H9 (cell line): ENCODE data around the gene PPIL6. TPM values are rescaled to one million over a fixed set of nuclear protein-coding genes. Genes with fewer than 3 reads are reported as not detected.

ENCODE experiments used
- DNase-seq: peaks from one replicate; pipeline ENCODE4 v3.0.0-alpha.2; 2017
- H2AFZ ChIP-seq: one replicate; pipeline ENCODE4 v1.6.1; 2013; ENCODE audit warnings: mild to moderate bottlenecking, low read length, control low read depth, moderate library complexity
- H2AK5ac ChIP-seq: 2 replicates; pipeline ENCODE4 v1.6.1; 2013; ENCODE audit warnings: low read length, control low read depth, mixed read lengths; ENCODE audit not compliant: insufficient read length
- H2BK120ac ChIP-seq: one replicate; pipeline ENCODE4 v1.6.1; 2013; ENCODE audit warnings: low read depth, mild to moderate bottlenecking, low read length, control low read depth, inconsistent platforms; ENCODE audit not compliant: poor library complexity, severe bottlenecking
- H2BK12ac ChIP-seq: 2 replicates; pipeline ENCODE4 v1.6.1; 2013; ENCODE audit warnings: low read length, control low read depth, mixed read lengths, low read depth; ENCODE audit not compliant: insufficient read length
- H2BK15ac ChIP-seq: 2 replicates; pipeline ENCODE4 v1.6.1; 2013; ENCODE audit warnings: low read depth, low read length, control low read depth
- H2BK20ac ChIP-seq: one replicate; pipeline ENCODE4 v1.6.1; 2013; ENCODE audit warnings: low read depth, mild to moderate bottlenecking, low read length, control low read depth, inconsistent platforms; ENCODE audit not compliant: poor library complexity, severe bottlenecking
- H2BK5ac ChIP-seq: 2 replicates; pipeline ENCODE4 v1.6.1; 2013; ENCODE audit warnings: low read length, control low read depth, mixed read lengths; ENCODE audit not compliant: insufficient read length
- H3K14ac ChIP-seq: 2 replicates; pipeline ENCODE4 v1.6.1; 2013; ENCODE audit warnings: low read length, control low read depth; ENCODE audit not compliant: insufficient read depth
- H3K18ac ChIP-seq: 2 replicates; pipeline ENCODE4 v1.6.1; 2013; ENCODE audit warnings: low read depth, mild to moderate bottlenecking, mixed read lengths, low read length, control low read depth; ENCODE audit not compliant: insufficient read length
- H3K23ac ChIP-seq: 2 replicates; pipeline ENCODE4 v1.6.1; 2013; ENCODE audit warnings: low read length, control low read depth, mixed read lengths, low read depth; ENCODE audit not compliant: insufficient read length
- H3K23me2 ChIP-seq: 2 replicates; pipeline ENCODE4 v1.6.1; 2013; ENCODE audit warnings: low read depth, mild to moderate bottlenecking, mixed read lengths, low read length, control low read depth; ENCODE audit not compliant: insufficient read length, poor library complexity, severe bottlenecking
- H3K27ac ChIP-seq: 2 replicates; pipeline ENCODE4 v1.5.1; 2013; ENCODE audit warnings: low read length, control low read depth, mixed read lengths, low read depth; ENCODE audit not compliant: insufficient read length
- H3K27me3 ChIP-seq: 2 replicates; pipeline ENCODE4 v1.6.1; 2013; ENCODE audit warnings: low read length, control low read depth, inconsistent platforms; ENCODE audit not compliant: insufficient read depth
- H3K4ac ChIP-seq: 2 replicates; pipeline ENCODE4 v1.6.1; 2013; ENCODE audit warnings: low read depth, mild to moderate bottlenecking, control low read depth, inconsistent platforms, low read length, moderate library complexity
- H3K4me1 ChIP-seq: 2 replicates; pipeline ENCODE4 v1.6.1; 2013; ENCODE audit warnings: low read length, control low read depth, inconsistent platforms; ENCODE audit not compliant: insufficient read depth
- H3K4me2 ChIP-seq: 2 replicates; pipeline ENCODE4 v1.6.1; 2013; ENCODE audit warnings: low read length, control low read depth, mixed read lengths; ENCODE audit not compliant: insufficient read length, insufficient read depth
- H3K56ac ChIP-seq: 2 replicates; pipeline ENCODE4 v1.6.1; 2013; ENCODE audit warnings: low read depth, mild to moderate bottlenecking, mixed read lengths, low read length, control low read depth; ENCODE audit not compliant: insufficient read length
- H3K79me1 ChIP-seq: 2 replicates; pipeline ENCODE4 v1.6.1; 2013; ENCODE audit warnings: low read depth, mild to moderate bottlenecking, moderate library complexity, low read length, control low read depth, inconsistent platforms; ENCODE audit not compliant: insufficient read depth, poor library complexity, severe bottlenecking
- H3K79me2 ChIP-seq: 2 replicates; pipeline ENCODE4 v1.6.1; 2013; ENCODE audit warnings: low read length, control low read depth, inconsistent platforms; ENCODE audit not compliant: insufficient read depth
- H3K9ac ChIP-seq: 2 replicates; pipeline ENCODE4 v1.6.1; 2013; ENCODE audit warnings: low read length, control low read depth, mixed read lengths; ENCODE audit not compliant: insufficient read length; ENCODE audit errors: extremely low read depth
- H3K9me3 ChIP-seq: one replicate; pipeline ENCODE4 v1.6.1; 2013; ENCODE audit warnings: low read depth, low read length, inconsistent platforms; ENCODE audit not compliant: control insufficient read depth
- H3T11ph ChIP-seq: one replicate; pipeline ENCODE4 v1.6.1; 2013; ENCODE audit warnings: mild to moderate bottlenecking, low read length, control low read depth, inconsistent platforms
- H4K20me1 ChIP-seq: one replicate; pipeline ENCODE4 v1.6.1; 2013; ENCODE audit not compliant: control insufficient read depth, insufficient read length, insufficient read depth
- H4K5ac ChIP-seq: 2 replicates; pipeline ENCODE4 v1.6.1; 2013; ENCODE audit warnings: low read depth, mild to moderate bottlenecking, mixed read lengths, low read length, control low read depth; ENCODE audit not compliant: insufficient read length
- H4K8ac ChIP-seq: replicated peaks from 2 replicates; pipeline ENCODE4 v1.6.1; 2013; ENCODE audit warnings: low read length, control low read depth, mixed read lengths, low read depth; ENCODE audit not compliant: insufficient read length
- H4K91ac ChIP-seq: 2 replicates; pipeline ENCODE4 v1.6.1; 2013; ENCODE audit warnings: low read depth, mild to moderate bottlenecking, moderate library complexity, mixed read lengths, low read length, control low read depth; ENCODE audit not compliant: insufficient read length
- H3K27ac Mint-ChIP-seq, 3 experiments: 2 replicates in 2 of 3; 3 replicates in 1 of 3; pipeline ENCODE4 v1.8.0; 2020 to 2021; ENCODE audit warnings: mixed read lengths in 3 of 3, mild to moderate bottlenecking in 1 of 3, moderate library complexity in 1 of 3
- H3K27me3 Mint-ChIP-seq: 2 replicates; pipeline ENCODE4 v1.8.0; 2021; ENCODE audit warnings: low read depth, mild to moderate bottlenecking, moderate library complexity, mixed read lengths
- H3K36me3 Mint-ChIP-seq, 3 experiments: 2 replicates in 2 of 3; 3 replicates in 1 of 3; pipeline ENCODE4 v1.8.0; 2020 to 2021; ENCODE audit warnings: low read depth in 3 of 3, mixed read lengths in 3 of 3; ENCODE audit not compliant: insufficient read depth in 1 of 3
- H3K4me1 Mint-ChIP-seq, 2 experiments: 2 replicates each; pipeline ENCODE4 v1.8.0; 2020; ENCODE audit warnings: mixed read lengths in 2 of 2
- H3K4me3 Mint-ChIP-seq, 2 experiments: 2 replicates in 1 of 2; 3 replicates in 1 of 2; pipeline ENCODE4 v1.8.0; 2020 to 2021; ENCODE audit warnings: mild to moderate bottlenecking in 2 of 2, mixed read lengths in 2 of 2, moderate library complexity in 1 of 2
- H3K9me3 Mint-ChIP-seq, 2 experiments: 2 replicates in 1 of 2; 3 replicates in 1 of 2; pipeline ENCODE4 v1.8.0; 2020; ENCODE audit warnings: mild to moderate bottlenecking in 2 of 2, mixed read lengths in 2 of 2, moderate library complexity in 1 of 2
- CTCF ChIP-seq: fragments of 200-600 bp; sonication (generic); conservative IDR thresholded peaks from 3 replicates; pipeline ENCODE4 v1.8.0; 2021; ENCODE audit warnings: antibody characterized with exemption, mild to moderate bottlenecking
- total RNA-seq: library from RNA; stranded (reverse); gene quantifications from 2 replicates; pipeline ENCODE4 v1.2.1, GENCODE V29; 2021

The PPIL6 gene
- total RNA-seq, 1 experiment from 2014 or later, result 1.0 TPM

- no peak overlapping the region for H2BK120ac ChIP-seq
- H3K79me2 ChIP-seq, result no peaks in the 10 kb centered on the region
- H3K4me1 ChIP-seq, result no peaks in the 10 kb centered on the region
- H3T11ph ChIP-seq, result no peak overlapping the region
- DNase-seq, result no peak
- no peak overlapping the region for H2AK5ac ChIP-seq
- no peaks in the 10 kb centered on the region for H3K27me3 ChIP-seq
- H4K5ac ChIP-seq, result no peak overlapping the region
- no peaks in the 10 kb centered on the region for H3K27me3 Mint-ChIP-seq
- H3K4me1 Mint-ChIP-seq, result peaks cover 0 to 4% of the 10 kb centered on the region in 2 experiments; a peak in 3 of 4 replicates
- H3K14ac ChIP-seq, result no peak overlapping the region
- H3K23ac ChIP-seq, result no peak overlapping the region
- H3K27ac Mint-ChIP-seq, result no peak overlapping the region
- H3K4ac ChIP-seq, result no peak overlapping the region
- peaks cover 7% of the 10 kb centered on the region for H3K9me3 ChIP-seq
- no peak overlapping the region for H3K4me3 Mint-ChIP-seq
- no peak overlapping the region for H4K8ac ChIP-seq
- H3K36me3 Mint-ChIP-seq, result peaks cover 60 to 69% (median 62%) of the 10 kb centered on the region in 3 experiments
- H3K79me1 ChIP-seq, result no peaks in the 10 kb centered on the region
- no peak overlapping the region for H2BK20ac ChIP-seq
- H3K27ac ChIP-seq, result no peak overlapping the region
- TF ChIP-seq CTCF, result no peak
- H3K9ac ChIP-seq, result no peak overlapping the region
- no peaks in the 10 kb centered on the region for H3K23me2 ChIP-seq
- no peak overlapping the region for H3K56ac ChIP-seq
- no peak overlapping the region for H2AFZ ChIP-seq
- H4K20me1 ChIP-seq, result no peaks in the 10 kb centered on the region
- no peak overlapping the region for H3K4me2 ChIP-seq
- H2BK5ac ChIP-seq, result no peak overlapping the region
- no peak overlapping the region for H2BK15ac ChIP-seq
- no peak overlapping the region for H4K91ac ChIP-seq
- H3K18ac ChIP-seq, result no peak overlapping the region
- peaks cover 6 to 14% of the 10 kb centered on the region in 2 experiments; a peak in 4 of 5 replicates for H3K9me3 Mint-ChIP-seq
- H2BK12ac ChIP-seq, result no peak overlapping the region
Measured at GRCh38 chr6:109358204-109358603, 82.2 kb downstream of the PPIL6 start.
